Choroid plexus epithelial cell (primary cell): ENCODE measurements around the gene WIF1.

ENCODE experiments used
- DNase-seq: peaks from one replicate; pipeline ENCODE4 v3.0.0-alpha.2; 2010; ENCODE audit warnings: low read depth
- H3K4me3 ChIP-seq: 2 replicates; pipeline ENCODE4 v1.5.1; 2011; ENCODE audit warnings: low read depth, mild to moderate bottlenecking, control low read depth, low read length, moderate library complexity
- TF ChIP-seq, protein P1 (sequence below): conservative IDR thresholded peaks from 2 replicates; pipeline ENCODE4 v1.5.1; 2011; ENCODE audit warnings: low read depth, mild to moderate bottlenecking, control low read depth, inconsistent platforms, low read length, moderate library complexity

WIF1 gene

DNA sequence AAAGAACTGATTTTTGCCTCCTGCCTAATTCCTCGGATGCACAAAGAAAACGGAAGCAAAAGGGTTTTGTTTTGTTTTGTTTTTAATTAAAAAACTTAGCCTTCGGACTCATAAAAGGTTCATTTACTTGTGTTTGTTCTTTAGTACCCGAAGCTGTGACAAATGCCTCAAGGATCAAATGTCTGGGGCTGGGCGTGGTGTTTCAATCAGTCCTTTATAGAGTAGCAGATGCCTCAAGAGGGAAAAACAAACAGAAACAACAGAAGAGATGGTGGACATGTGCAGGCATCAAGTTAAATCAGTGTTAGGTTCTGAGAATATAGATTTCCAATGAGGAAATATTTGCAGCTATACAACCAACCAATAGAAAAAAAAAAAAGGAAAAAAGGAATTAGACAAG is 1.6 kb upstream of the WIF1 start:
- H3K4me3 ChIP-seq = no peak overlapping the region
- TF ChIP-seq, protein P1, sequence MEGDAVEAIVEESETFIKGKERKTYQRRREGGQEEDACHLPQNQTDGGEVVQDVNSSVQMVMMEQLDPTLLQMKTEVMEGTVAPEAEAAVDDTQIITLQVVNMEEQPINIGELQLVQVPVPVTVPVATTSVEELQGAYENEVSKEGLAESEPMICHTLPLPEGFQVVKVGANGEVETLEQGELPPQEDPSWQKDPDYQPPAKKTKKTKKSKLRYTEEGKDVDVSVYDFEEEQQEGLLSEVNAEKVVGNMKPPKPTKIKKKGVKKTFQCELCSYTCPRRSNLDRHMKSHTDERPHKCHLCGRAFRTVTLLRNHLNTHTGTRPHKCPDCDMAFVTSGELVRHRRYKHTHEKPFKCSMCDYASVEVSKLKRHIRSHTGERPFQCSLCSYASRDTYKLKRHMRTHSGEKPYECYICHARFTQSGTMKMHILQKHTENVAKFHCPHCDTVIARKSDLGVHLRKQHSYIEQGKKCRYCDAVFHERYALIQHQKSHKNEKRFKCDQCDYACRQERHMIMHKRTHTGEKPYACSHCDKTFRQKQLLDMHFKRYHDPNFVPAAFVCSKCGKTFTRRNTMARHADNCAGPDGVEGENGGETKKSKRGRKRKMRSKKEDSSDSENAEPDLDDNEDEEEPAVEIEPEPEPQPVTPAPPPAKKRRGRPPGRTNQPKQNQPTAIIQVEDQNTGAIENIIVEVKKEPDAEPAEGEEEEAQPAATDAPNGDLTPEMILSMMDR = no peak
- no peak for DNase-seq

DNA sequence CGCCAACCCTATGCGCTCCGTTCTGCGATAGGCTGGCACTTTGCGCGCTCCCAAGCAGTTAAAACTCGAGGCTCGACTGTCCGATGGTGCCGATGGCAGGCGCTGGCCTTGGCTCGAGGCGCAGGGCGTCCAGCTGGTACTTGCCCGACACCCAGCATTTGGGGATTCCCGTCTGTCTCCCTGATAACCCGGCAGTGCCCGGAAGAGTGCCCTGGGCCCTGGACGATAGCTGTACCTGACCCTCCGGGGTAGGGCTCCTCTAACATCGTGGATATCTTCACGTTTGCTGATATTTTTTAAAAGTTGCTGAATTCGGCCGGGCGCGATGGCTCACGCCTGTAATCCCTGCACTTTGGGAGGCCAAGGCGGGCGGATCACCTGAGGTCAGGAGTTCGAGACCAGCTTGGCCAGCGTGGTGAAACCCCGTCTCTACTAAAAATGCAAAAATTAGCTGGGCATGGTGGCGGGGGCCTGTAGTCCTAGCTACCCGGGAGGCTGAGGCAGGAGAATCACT is 908 bp upstream of the WIF1 start:
- no peak overlapping the region for H3K4me3 ChIP-seq
- TF ChIP-seq, protein P1 = no peak

DNA sequence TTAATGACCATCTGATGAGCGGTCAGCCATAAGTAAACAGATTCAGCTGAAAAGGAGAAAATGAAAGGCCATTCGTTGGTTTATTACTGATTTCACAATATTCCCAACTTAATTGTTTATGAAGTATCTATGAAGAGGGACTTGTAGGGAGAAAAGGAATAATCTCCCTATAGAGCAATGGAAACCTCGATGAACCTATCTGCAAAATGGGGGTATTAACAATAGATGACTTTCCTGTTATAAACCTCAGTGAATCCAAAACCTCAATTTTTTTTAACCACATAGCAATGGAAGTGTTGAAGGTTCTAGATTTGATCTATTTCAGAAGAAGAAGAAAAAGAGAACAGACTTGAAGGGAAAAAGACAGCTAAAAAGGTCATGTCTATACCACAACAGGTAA is 2.0 kb downstream of the WIF1 start:
- TF ChIP-seq, protein P1 = no peak
- no peak for DNase-seq
- no peak overlapping the region for H3K4me3 ChIP-seq

More for the DNA sequence above, 908 bp upstream of the WIF1 start:
- DNase-seq = no peak

DNA sequence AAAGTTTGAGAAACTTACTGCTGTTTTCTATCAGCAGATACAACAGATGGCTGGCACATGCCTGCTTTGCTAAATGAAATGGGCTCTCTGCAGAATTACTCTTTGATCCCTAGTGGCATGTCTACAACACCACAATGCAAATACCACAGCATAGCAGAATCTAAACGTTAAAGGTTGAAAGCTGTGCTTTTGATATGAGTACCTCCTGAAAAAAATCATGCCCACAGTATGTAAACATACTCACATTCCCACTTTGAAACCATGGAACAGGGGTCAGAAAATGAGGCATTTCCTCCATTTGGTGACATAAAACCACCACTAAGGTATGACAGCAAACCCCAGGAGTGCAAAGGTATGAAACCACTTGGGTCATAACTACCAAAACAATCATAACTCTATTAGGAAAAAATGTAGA is 7.5 kb downstream of the WIF1 start:
- no peak for DNase-seq
- TF ChIP-seq, protein P1 = no peak

DNA sequence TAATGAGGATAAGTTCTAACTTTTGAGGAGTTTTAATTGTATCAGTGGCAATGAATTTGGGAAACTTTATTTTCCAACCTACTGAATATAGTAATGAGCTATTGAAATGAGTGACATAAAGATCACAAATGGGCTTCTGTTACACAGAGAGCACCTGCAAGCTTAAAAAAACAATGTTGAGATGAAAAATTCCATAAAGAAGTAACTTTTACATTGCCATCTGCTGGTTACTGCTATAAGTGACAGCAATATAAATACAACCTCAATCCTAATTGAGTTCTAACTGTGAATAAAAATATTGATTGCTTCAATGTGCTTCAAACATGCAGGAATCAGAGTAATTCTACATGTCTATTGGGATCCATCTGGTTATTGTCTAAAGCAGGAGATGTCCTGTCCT is 14.2 kb downstream of the WIF1 start:
- peak; percentile 44 for DNase-seq
- H3K4me3 ChIP-seq = no peak overlapping the region
- TF ChIP-seq, protein P1 = peak; percentile 49

More for the DNA sequence above, 7.5 kb downstream of the WIF1 start:
- no peak overlapping the region for H3K4me3 ChIP-seq

DNA sequence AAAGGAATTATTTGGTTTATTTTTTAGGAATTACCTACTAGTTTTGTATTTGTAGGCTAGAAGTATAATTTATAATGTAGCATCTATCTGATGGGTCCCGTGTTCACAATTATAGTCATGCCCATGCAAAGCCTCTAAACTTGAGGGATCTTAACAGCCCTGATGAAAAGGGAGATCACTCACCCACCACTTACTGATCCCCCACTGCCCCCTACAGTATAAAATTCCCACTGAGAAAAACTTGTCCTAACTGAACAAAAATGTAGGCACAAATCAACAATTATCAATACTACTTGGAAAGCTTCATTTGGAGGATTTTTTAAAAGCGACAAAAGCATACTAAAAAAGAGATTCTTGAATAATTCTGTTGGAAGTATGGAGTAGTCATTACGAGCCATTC is 21.0 kb downstream of the WIF1 start:
- peak; percentile 30 for DNase-seq
- no peak overlapping the region for H3K4me3 ChIP-seq
- TF ChIP-seq, protein P1 = peak; percentile 39

DNA sequence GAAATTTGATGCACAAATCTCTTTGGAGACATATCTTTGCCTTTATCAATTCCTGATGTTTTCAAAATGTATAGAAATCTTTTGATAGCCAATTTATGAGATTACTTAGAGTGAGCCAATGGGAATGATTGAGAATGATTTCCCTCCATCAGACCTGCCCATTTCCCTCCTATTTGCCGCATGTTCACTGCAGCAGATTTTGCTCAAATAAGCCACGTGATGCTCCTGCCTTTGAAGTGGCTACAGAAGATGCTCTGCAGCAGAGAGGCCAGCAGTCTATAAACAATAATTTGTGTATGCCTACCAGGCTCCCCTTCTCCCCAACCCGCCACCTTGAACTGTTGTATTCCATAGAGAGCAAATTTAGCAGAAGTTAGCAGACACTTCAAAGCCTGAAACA is 21.9 kb downstream of the WIF1 start:
- no peak for DNase-seq

More for the DNA sequence above, 21.9 kb downstream of the WIF1 start:
- TF ChIP-seq, protein P1 = no peak
- no peak overlapping the region for H3K4me3 ChIP-seq
